HG02588 (cell line): ENCODE data around the gene MTR.

ENCODE experiments used
- ATAC-seq: cut with Tn5 transposase; IDR thresholded peaks from one replicate; pipeline ENCODE4 v1.9.1; 2021; ENCODE audit warnings: mild to moderate bottlenecking, moderate library complexity; ENCODE audit not compliant: unreplicated experiment

The MTR gene

GRCh38 chr1:236948996-236949395, 153.9 kb downstream of the MTR start:
- ATAC-seq, result no peak

GRCh38 chr1:236950365-236950764, 155.3 kb downstream of the MTR start:
- ATAC-seq, result no peak

DNA sequence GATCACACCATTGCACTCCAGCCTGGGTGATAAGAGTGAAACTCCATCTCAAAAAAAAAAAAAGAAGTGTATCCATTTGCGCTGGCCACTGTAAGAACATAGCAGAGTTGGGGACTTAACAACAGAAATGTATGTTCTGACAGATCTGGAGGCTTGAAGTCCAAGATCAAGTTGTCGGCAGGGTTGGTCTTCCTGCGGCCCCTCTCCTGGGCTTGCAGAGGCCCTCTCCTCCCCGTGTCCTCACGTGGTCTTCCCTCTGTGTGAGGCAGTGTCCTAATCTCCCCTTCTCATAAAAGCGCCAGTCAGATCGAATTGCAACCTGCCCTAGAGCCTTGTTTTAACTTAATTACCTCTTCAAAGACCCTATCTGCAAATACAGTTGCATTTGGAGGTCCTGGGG, 156.6 kb downstream of the MTR start:
- no peak for ATAC-seq

DNA sequence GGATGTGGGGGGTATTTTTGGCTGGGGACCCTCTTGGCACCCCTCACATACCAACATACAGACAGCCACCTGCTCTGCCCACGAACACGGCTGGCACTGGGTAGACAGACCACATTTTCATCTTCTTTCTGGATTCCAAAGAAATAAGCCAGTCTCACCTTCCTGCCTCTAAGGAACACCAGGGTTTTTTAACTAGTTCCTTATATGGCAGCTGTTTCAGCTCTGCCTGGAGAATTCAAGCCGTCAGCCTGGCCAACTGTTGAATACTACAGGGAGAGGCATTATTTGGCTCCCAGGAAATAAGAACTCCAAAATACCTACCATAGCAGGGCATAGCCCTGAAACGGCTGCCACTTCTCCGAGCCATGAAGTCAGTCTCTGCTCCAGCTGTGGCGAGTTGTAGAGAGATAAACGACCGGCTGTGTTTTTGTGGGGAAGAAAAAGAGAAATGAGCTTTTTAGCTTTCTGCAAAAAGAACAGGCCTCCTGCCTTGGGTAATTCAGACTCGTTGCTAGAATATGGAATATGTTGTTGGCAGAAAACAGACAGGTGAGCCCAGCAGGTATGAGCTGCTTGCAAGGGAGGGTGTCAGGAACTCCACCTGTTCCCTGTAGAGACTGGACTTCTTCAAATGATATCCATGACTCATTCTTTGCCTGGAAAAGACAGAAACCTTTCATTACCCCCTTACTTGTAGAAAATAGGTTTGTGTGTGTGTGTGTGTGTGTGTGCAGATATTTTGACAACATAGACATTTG, 157.3 kb downstream of the MTR start:
- ATAC-seq, result no peak

GRCh38 chr1:236953151-236953700, 158.1 kb downstream of the MTR start:
- no peak for ATAC-seq
